ENCODE measurements around the gene FGF14.

DNA sequence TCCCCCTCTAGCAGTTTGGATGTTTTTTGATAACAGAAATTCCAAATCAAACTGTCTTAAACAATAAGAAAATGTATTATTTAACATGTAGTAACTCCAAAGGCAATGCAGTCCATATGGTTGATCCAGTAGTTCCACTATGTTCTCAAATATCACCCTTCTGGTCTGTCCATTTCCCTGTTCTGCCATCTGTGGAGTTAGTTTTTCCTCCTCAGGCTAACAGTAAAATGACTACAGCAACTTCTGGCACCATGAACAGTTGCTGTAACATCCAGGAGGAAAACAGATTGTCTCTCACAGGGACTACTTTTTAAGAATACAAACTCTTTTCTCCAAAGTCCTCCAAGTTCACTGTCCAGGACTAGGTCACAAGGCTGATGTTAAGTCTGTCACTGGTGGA, 455.4 kb downstream of the FGF14 start:
- TF ChIP-seq PATZ1 (tag by site-specific recombination; IDR thresholded peaks at IDR 0.05) (no peak), CTCF (tag by site-specific recombination; IDR thresholded peaks at IDR 0.05) (no peak)
